SU-DHL-6 (cell line): ENCODE measurements around the gene SH3PXD2A.

Source experiments
- H2AFZ ChIP-seq: fragments of 200-600 bp; sonication (generic); 2 replicates; pipeline ENCODE4 v1.6.1; 2014; ENCODE audit warnings: low read depth, mild to moderate bottlenecking, moderate library complexity, mixed read lengths, antibody characterized with exemption, low read length; ENCODE audit not compliant: severe bottlenecking
- H3F3A ChIP-seq: fragments of 200-600 bp; shearing (Covaris generic); 2 replicates; pipeline ENCODE4 v1.6.0; 2016; ENCODE audit warnings: antibody characterized with exemption, mild to moderate bottlenecking; ENCODE audit not compliant: insufficient read depth
- H3K27ac ChIP-seq: fragments of 200-600 bp; sonication (generic); 2 replicates; pipeline ENCODE4 v1.5.1; 2016; ENCODE audit warnings: low read depth, mild to moderate bottlenecking, low read length, moderate library complexity, mixed read lengths
- H3K27me3 ChIP-seq: fragments of 200-600 bp; sonication (generic), shearing (Covaris generic); 2 replicates; pipeline ENCODE4 v1.6.0; 2014; ENCODE audit warnings: mild to moderate bottlenecking, low read length
- H3K36me3 ChIP-seq: fragments of 200-600 bp; sonication (generic); 2 replicates; pipeline ENCODE4 v1.6.1; 2014; ENCODE audit warnings: mild to moderate bottlenecking, low read length, mixed read lengths
- H3K4me2 ChIP-seq: fragments of 300-600, 200-600 bp; shearing (Covaris generic), sonication (generic); 2 replicates; pipeline ENCODE4 v1.6.0; 2014; ENCODE audit warnings: low read length, low read depth, mild to moderate bottlenecking; ENCODE audit not compliant: poor library complexity, severe bottlenecking
- H3K4me3 ChIP-seq: fragments of 200-600 bp; sonication (generic); 2 replicates; pipeline ENCODE4 v1.5.1; 2014; ENCODE audit warnings: antibody characterized with exemption, low read length, mild to moderate bottlenecking, mixed read lengths; ENCODE audit not compliant: insufficient read depth, poor library complexity, severe bottlenecking
- H3K79me2 ChIP-seq: fragments of 200-600 bp; sonication (generic); 2 replicates; pipeline ENCODE4 v1.6.1; 2014; ENCODE audit warnings: mild to moderate bottlenecking, low read length, moderate library complexity; ENCODE audit not compliant: insufficient read depth
- H3K9ac ChIP-seq: fragments of 200-600 bp; sonication (generic); 2 replicates; pipeline ENCODE4 v1.7.0; 2014; ENCODE audit warnings: mild to moderate bottlenecking, low read length
- H3K9me2 ChIP-seq: fragments of 200-600 bp; sonication (generic); replicated peaks from 2 replicates; pipeline ENCODE4 v1.6.1; 2014; ENCODE audit warnings: low read length; ENCODE audit not compliant: insufficient read depth
- H3K9me3 ChIP-seq: fragments of 200-600 bp; sonication (generic); 2 replicates; pipeline ENCODE4 v1.6.1; 2014; ENCODE audit warnings: low read length, mixed read lengths; ENCODE audit not compliant: insufficient read depth
- H4K20me1 ChIP-seq: fragments of 200-600 bp; sonication (generic); 2 replicates; pipeline ENCODE4 v1.6.1; 2014; ENCODE audit warnings: low read depth, mild to moderate bottlenecking, antibody characterized with exemption, low read length, moderate library complexity, mixed read lengths
- EZH2phosphoT487 ChIP-seq: fragments of 200-600 bp; sonication (generic), shearing (Covaris generic); conservative IDR thresholded peaks from 2 replicates; pipeline ENCODE4 v1.6.1; 2018; ENCODE audit warnings: mild to moderate bottlenecking, antibody characterized with exemption, low read length, moderate library complexity, mixed read lengths
- TF ChIP-seq, protein P1 (sequence below): fragments of 200-600 bp; sonication (generic); IDR thresholded peaks from one replicate; pipeline ENCODE4 v1.5.1; 2017; ENCODE audit warnings: antibody characterized with exemption, mild to moderate bottlenecking, low read length, moderate library complexity; ENCODE audit not compliant: insufficient read depth, poor library complexity, severe bottlenecking

Gene SH3PXD2A

DNA sequence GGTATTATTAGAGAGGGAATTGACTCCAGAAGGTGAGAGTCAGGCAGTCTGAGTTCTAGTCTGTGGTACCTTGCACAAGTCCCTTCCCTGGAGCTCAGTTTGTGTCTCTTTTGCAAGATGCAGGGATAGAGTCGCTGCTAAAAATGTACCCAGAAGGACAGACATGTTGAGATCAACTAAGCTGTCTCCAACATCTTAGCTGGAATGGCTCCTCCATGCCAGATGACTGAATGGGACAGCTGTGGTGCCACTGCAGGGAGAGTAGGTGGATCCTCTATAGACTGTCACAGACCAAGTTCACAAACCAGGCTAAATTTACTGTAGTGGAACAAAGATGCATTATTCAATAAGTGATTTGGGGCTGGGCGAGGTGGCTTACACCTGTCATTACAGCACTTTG, 241.8 kb downstream of the SH3PXD2A start:
- Histone ChIP-seq H3K4me2 (no peak overlapping the region), H3K36me3 (no peaks in the 10 kb centered on the region), H3F3A (no peaks in the 10 kb centered on the region), H3K79me2 (no peaks in the 10 kb centered on the region), H3K9ac (no peak overlapping the region), H3K9me2 (no peaks in the 10 kb centered on the region), H3K4me3 (no peak overlapping the region), H4K20me1 (no peaks in the 10 kb centered on the region), H3K9me3 (no peaks in the 10 kb centered on the region), H2AFZ (no peak overlapping the region), H3K27me3 (no peaks in the 10 kb centered on the region), H3K27ac (no peak overlapping the region)
- TF ChIP-seq, protein P1, sequence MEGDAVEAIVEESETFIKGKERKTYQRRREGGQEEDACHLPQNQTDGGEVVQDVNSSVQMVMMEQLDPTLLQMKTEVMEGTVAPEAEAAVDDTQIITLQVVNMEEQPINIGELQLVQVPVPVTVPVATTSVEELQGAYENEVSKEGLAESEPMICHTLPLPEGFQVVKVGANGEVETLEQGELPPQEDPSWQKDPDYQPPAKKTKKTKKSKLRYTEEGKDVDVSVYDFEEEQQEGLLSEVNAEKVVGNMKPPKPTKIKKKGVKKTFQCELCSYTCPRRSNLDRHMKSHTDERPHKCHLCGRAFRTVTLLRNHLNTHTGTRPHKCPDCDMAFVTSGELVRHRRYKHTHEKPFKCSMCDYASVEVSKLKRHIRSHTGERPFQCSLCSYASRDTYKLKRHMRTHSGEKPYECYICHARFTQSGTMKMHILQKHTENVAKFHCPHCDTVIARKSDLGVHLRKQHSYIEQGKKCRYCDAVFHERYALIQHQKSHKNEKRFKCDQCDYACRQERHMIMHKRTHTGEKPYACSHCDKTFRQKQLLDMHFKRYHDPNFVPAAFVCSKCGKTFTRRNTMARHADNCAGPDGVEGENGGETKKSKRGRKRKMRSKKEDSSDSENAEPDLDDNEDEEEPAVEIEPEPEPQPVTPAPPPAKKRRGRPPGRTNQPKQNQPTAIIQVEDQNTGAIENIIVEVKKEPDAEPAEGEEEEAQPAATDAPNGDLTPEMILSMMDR, result no peak
- no peak for TF ChIP-seq EZH2phosphoT487

- no peaks in the 10 kb centered on the region for H3K9me3 ChIP-seq
- no peaks in the 10 kb centered on the region for H3F3A ChIP-seq
- H3K4me2 ChIP-seq, result no peak overlapping the region
- H3K79me2 ChIP-seq, result no peaks in the 10 kb centered on the region
- H3K27me3 ChIP-seq, result no peaks in the 10 kb centered on the region
- H3K9me2 ChIP-seq, result no peaks in the 10 kb centered on the region
- H3K4me3 ChIP-seq, result no peak overlapping the region
- H3K36me3 ChIP-seq, result no peaks in the 10 kb centered on the region
- no peak overlapping the region for H2AFZ ChIP-seq
- H3K27ac ChIP-seq, result no peak overlapping the region
- no peak overlapping the region for H3K9ac ChIP-seq
- no peaks in the 10 kb centered on the region for H4K20me1 ChIP-seq
- TF ChIP-seq EZH2phosphoT487, result no peak
- TF ChIP-seq, protein P1, result no peak
These were observed 242.7 kb downstream of the SH3PXD2A start for GRCh38 chr10:103612462-103613365.

- TF ChIP-seq EZH2phosphoT487, result no peak
- TF ChIP-seq, protein P1, result no peak
- no peaks in the 10 kb centered on the region for H3F3A ChIP-seq
- H3K4me3 ChIP-seq, result no peak overlapping the region
- H3K36me3 ChIP-seq, result no peaks in the 10 kb centered on the region
- no peaks in the 10 kb centered on the region for H3K9me2 ChIP-seq
- H3K9me3 ChIP-seq, result no peaks in the 10 kb centered on the region
- H3K4me2 ChIP-seq, result no peak overlapping the region
- H3K79me2 ChIP-seq, result no peaks in the 10 kb centered on the region
- H4K20me1 ChIP-seq, result no peaks in the 10 kb centered on the region
- H3K9ac ChIP-seq, result no peak overlapping the region
- H3K27me3 ChIP-seq, result no peaks in the 10 kb centered on the region
- H3K27ac ChIP-seq, result no peak overlapping the region
- no peak overlapping the region for H2AFZ ChIP-seq
These were observed 244.4 kb downstream of the SH3PXD2A start for GRCh38 chr10:103610921-103611511.
